ENCODE data around the gene PRKN. TPM values are rescaled to one million over a fixed set of nuclear protein-coding genes. Genes with fewer than 3 reads are reported as not detected.

Gene PRKN
- total RNA-seq, 1 donor from 2014 or later, result 5.1 TPM

- TF ChIP-seq, protein P1, sequence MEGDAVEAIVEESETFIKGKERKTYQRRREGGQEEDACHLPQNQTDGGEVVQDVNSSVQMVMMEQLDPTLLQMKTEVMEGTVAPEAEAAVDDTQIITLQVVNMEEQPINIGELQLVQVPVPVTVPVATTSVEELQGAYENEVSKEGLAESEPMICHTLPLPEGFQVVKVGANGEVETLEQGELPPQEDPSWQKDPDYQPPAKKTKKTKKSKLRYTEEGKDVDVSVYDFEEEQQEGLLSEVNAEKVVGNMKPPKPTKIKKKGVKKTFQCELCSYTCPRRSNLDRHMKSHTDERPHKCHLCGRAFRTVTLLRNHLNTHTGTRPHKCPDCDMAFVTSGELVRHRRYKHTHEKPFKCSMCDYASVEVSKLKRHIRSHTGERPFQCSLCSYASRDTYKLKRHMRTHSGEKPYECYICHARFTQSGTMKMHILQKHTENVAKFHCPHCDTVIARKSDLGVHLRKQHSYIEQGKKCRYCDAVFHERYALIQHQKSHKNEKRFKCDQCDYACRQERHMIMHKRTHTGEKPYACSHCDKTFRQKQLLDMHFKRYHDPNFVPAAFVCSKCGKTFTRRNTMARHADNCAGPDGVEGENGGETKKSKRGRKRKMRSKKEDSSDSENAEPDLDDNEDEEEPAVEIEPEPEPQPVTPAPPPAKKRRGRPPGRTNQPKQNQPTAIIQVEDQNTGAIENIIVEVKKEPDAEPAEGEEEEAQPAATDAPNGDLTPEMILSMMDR (IDR thresholded peaks at IDR 0.05; ENCODE audit: unreplicated experiment), result no peak
- DNase-seq (ENCODE audit: low spot score), result no peak
- H3K36me3 Mint-ChIP-seq (ENCODE audit: low read depth, unreplicated experiment), result no peaks in the 10 kb centered on the region
- H3K9me3 Mint-ChIP-seq (ENCODE audit: unreplicated experiment), result no peaks in the 10 kb centered on the region
- H3K4me3 Mint-ChIP-seq (ENCODE audit: unreplicated experiment), result no peak overlapping the region
- no peaks in the 10 kb centered on the region for H3K4me1 Mint-ChIP-seq (ENCODE audit: unreplicated experiment)
- H3K27ac Mint-ChIP-seq (ENCODE audit: unreplicated experiment), result no peak overlapping the region
- H3K27me3 Mint-ChIP-seq (ENCODE audit: unreplicated experiment), result no peaks in the 10 kb centered on the region
Observed at GRCh38 chr6:161961046-161961445, 766.5 kb downstream of the PRKN start.

DNA sequence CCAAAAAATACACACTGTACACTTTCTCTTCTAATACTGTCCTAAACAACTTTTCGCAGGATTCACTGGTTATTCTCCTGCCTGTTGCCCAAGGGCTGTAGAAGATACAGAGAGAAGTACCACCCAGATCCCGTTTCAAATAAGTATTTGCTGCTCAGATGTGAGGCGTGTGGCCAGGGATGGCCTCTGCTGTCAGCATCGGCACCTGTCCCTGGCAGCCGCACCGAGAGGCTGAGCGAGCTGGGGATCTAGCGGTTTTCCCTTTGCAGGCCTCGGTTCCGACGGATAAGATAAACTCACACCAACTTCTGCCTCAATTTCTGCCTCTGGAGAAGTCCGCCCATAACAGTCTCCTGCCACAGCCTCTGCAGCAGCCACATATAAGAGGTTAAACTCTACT lies 768.5 kb downstream of the PRKN start:
- no peaks in the 10 kb centered on the region for H3K9me3 Mint-ChIP-seq (ENCODE audit: unreplicated experiment)
- H3K36me3 Mint-ChIP-seq (ENCODE audit: low read depth, unreplicated experiment), result no peaks in the 10 kb centered on the region
- DNase-seq (ENCODE audit: low spot score), result no peak
- no peaks in the 10 kb centered on the region for H3K4me1 Mint-ChIP-seq (ENCODE audit: unreplicated experiment)
- H3K4me3 Mint-ChIP-seq (ENCODE audit: unreplicated experiment), result no peak overlapping the region
- no peaks in the 10 kb centered on the region for H3K27me3 Mint-ChIP-seq (ENCODE audit: unreplicated experiment)
- H3K27ac Mint-ChIP-seq (ENCODE audit: unreplicated experiment), result no peak overlapping the region
- TF ChIP-seq, protein P1 (IDR thresholded peaks at IDR 0.05; ENCODE audit: unreplicated experiment), result no peak

DNA sequence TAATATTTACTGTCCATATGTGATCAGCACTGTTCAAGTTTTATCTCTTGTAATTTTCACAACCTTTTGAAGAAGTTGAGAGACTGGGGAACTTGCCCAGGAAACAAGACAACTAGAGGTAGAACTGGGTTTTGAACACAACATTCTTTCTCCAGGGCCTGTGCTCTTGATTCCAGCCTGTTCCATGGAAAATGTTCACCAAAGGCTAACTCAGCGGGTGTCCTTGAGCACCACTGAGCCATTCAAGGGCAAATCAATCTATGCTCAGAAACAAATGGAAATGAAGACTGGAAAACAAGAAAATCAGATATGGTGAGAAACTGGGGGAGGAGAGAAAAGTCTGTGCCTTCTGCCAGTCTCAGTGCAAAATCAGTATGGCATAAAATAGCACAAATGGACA lies 771.5 kb downstream of the PRKN start:
- Mint-ChIP-seq H3K27me3 (ENCODE audit: unreplicated experiment) (peaks cover 2% of the 10 kb centered on the region), H3K36me3 (ENCODE audit: low read depth, unreplicated experiment) (no peaks in the 10 kb centered on the region), H3K4me1 (ENCODE audit: unreplicated experiment) (no peaks in the 10 kb centered on the region), H3K4me3 (ENCODE audit: unreplicated experiment) (no peak overlapping the region), H3K27ac (ENCODE audit: unreplicated experiment) (no peak overlapping the region), H3K9me3 (ENCODE audit: unreplicated experiment) (no peaks in the 10 kb centered on the region)
- no peak for DNase-seq (ENCODE audit: low spot score)
- TF ChIP-seq, protein P1 (IDR thresholded peaks at IDR 0.05; ENCODE audit: unreplicated experiment), result no peak

- Mint-ChIP-seq H3K4me3 (ENCODE audit: unreplicated experiment) (no peak overlapping the region), H3K27ac (ENCODE audit: unreplicated experiment) (no peak overlapping the region), H3K9me3 (ENCODE audit: unreplicated experiment) (peaks cover 5% of the 10 kb centered on the region), H3K4me1 (ENCODE audit: unreplicated experiment) (no peaks in the 10 kb centered on the region), H3K27me3 (ENCODE audit: unreplicated experiment) (peaks cover 2% of the 10 kb centered on the region), H3K36me3 (ENCODE audit: low read depth, unreplicated experiment) (peaks cover 4% of the 10 kb centered on the region)
- TF ChIP-seq, protein P1 (IDR thresholded peaks at IDR 0.05; ENCODE audit: unreplicated experiment), result no peak
- DNase-seq (ENCODE audit: low spot score), result no peak
Observed at GRCh38 chr6:161954699-161955276, 772.8 kb downstream of the PRKN start.

- TF ChIP-seq, protein P1 (IDR thresholded peaks at IDR 0.05; ENCODE audit: unreplicated experiment), result no peak
- peaks cover 2% of the 10 kb centered on the region for H3K27me3 Mint-ChIP-seq (ENCODE audit: unreplicated experiment)
- H3K36me3 Mint-ChIP-seq (ENCODE audit: low read depth, unreplicated experiment), result peaks cover 4% of the 10 kb centered on the region
- no peak for DNase-seq (ENCODE audit: low spot score)
- no peak overlapping the region for H3K4me3 Mint-ChIP-seq (ENCODE audit: unreplicated experiment)
- peaks cover 5% of the 10 kb centered on the region for H3K9me3 Mint-ChIP-seq (ENCODE audit: unreplicated experiment)
- no peaks in the 10 kb centered on the region for H3K4me1 Mint-ChIP-seq (ENCODE audit: unreplicated experiment)
- no peak overlapping the region for H3K27ac Mint-ChIP-seq (ENCODE audit: unreplicated experiment)
Observed at GRCh38 chr6:161954077-161954476, 773.5 kb downstream of the PRKN start.
